ENCODE results near the gene RNF145.

DNA sequence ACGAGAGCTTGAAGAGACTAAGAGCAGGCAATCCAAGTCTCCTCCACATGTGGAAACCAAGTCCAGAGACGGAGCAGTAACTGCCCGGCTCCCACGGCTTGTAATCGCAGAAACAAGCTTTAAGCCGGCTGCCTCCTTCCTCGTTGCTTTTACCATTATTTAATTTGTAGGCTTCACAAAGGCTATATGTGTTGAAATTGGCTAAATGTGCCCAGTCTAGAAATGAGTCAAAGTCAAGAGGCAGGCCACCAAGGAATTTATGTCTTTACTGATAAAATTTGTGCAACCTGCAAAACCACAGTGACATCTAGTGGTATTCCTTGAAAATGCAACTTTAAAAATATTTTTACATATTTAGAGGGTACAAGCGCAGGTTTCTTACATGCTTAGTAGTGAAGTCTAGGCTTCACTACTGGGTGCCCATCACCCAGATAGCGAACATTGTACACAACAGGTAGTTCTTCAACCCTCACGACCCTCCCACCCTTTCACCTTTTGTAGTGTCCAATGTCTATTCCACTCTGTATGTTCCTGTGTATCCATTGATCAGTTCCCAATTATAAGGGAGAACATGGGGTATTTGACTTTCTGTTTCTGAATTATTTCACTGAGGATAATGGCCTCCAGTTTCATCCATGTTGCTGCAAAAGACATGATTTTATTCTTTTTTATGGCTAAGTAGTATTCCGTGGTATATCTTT lies 76.2 kb downstream of the RNF145 start:
- TF ChIP-seq CTCF (IDR thresholded peaks at IDR 0.05) (peak; percentile 88), ZFX (IDR thresholded peaks at IDR 0.05; ENCODE audit: borderline replicate concordance) (no peak)
